ENCODE data around the gene WTAP. TPM values are rescaled to one million over a fixed set of nuclear protein-coding genes. Genes with fewer than 3 reads are reported as not detected.

The WTAP gene
- total RNA-seq, 4 donors from 2014 or later = 74.8 to 202 (median 133) TPM

- DNase-seq (ENCODE audit: low spot score) (no peak), ATAC-seq (ENCODE audit: low FRiP score) (no peak)
- TF ChIP-seq CTCF (IDR thresholded peaks at IDR 0.05) = no peak
Measured at GRCh38 chr6:159766906-159767305, 39.6 kb downstream of the WTAP start.

GRCh38 chr6:159769470-159769869 lies 42.2 kb downstream of the WTAP start:
- ATAC-seq (ENCODE audit: low FRiP score) = no peak
- no peak for DNase-seq (ENCODE audit: low spot score)
- no peak for TF ChIP-seq CTCF (IDR thresholded peaks at IDR 0.05)

GRCh38 chr6:159772196-159772595 lies 44.9 kb downstream of the WTAP start:
- TF ChIP-seq CTCF (IDR thresholded peaks at IDR 0.05) = no peak
- DNase-seq (ENCODE audit: low spot score) (no peak), ATAC-seq (ENCODE audit: low FRiP score) (no peak)

- no peak for TF ChIP-seq CTCF (IDR thresholded peaks at IDR 0.05)
Measured at GRCh38 chr6:159777240-159777904, 50.1 kb downstream of the WTAP start.

GRCh38 chr6:159778131-159778530 lies 50.8 kb downstream of the WTAP start:
- no peak for TF ChIP-seq CTCF (IDR thresholded peaks at IDR 0.05)
- ATAC-seq (ENCODE audit: low FRiP score) (no peak), DNase-seq (ENCODE audit: low spot score) (no peak)

More at GRCh38 chr6:159777240-159777904, 50.1 kb downstream of the WTAP start:
- DNase-seq (ENCODE audit: low spot score) = no peak
- no peak for ATAC-seq (ENCODE audit: low FRiP score)

- ATAC-seq (ENCODE audit: low FRiP score) (no peak), DNase-seq (ENCODE audit: low spot score) (no peak)
- no peak for TF ChIP-seq CTCF (IDR thresholded peaks at IDR 0.05)
Measured at GRCh38 chr6:159778542-159779103, 51.3 kb downstream of the WTAP start.

GRCh38 chr6:159788276-159788675 lies 61.0 kb downstream of the WTAP start:
- ATAC-seq (ENCODE audit: low FRiP score) (no peak), DNase-seq (ENCODE audit: low spot score) (no peak)

More at GRCh38 chr6:159788276-159788675, 61.0 kb downstream of the WTAP start:
- no peak for TF ChIP-seq CTCF (IDR thresholded peaks at IDR 0.05)
